Neural cell (in vitro differentiated cells): ENCODE results near the gene C5. TPM values are rescaled to one million over a fixed set of nuclear protein-coding genes. Genes with fewer than 3 reads are reported as not detected.

Experiments
- H2AFZ ChIP-seq: fragments of 200-600, 300-800 bp; sonication (generic), shearing (Covaris generic); 2 replicates; pipeline ENCODE4 v1.6.0; 2014; ENCODE audit warnings: low read depth, mild to moderate bottlenecking, antibody characterized with exemption, low read length, moderate library complexity
- H3F3A ChIP-seq: fragments of 200-600 bp; shearing (Covaris generic); 2 replicates; pipeline ENCODE4 v1.6.1; 2016; ENCODE audit warnings: mild to moderate bottlenecking, moderate library complexity, mixed read lengths, antibody characterized with exemption, low read length; ENCODE audit not compliant: insufficient read depth, poor library complexity, severe bottlenecking
- H3K27ac ChIP-seq: fragments of 200-600, 300-800 bp; sonication (generic), shearing (Covaris generic); 2 replicates; pipeline ENCODE4 v1.5.1; 2014; ENCODE audit warnings: mild to moderate bottlenecking, low read length, moderate library complexity
- H3K27me3 ChIP-seq: fragments of 300-800, 200-600 bp; sonication (generic), shearing (Covaris generic); 2 replicates; pipeline ENCODE4 v1.6.0; 2014; ENCODE audit warnings: mild to moderate bottlenecking, low read depth, low read length, moderate library complexity; ENCODE audit not compliant: insufficient read depth
- H3K36me3 ChIP-seq: fragments of 300-800, 200-600 bp; sonication (generic), shearing (Covaris generic); 2 replicates; pipeline ENCODE4 v1.5.1; 2014; ENCODE audit warnings: mild to moderate bottlenecking, antibody characterized with exemption, low read length, moderate library complexity; ENCODE audit not compliant: insufficient read depth
- H3K4me2 ChIP-seq: fragments of 300-800, 200-600 bp; sonication (generic), shearing (Covaris generic); 2 replicates; pipeline ENCODE4 v1.6.0; 2014; ENCODE audit warnings: mild to moderate bottlenecking, low read length
- H3K4me3 ChIP-seq: fragments of 300-800, 200-600 bp; sonication (generic), shearing (Covaris generic); 2 replicates; pipeline ENCODE4 v1.5.1; 2014; ENCODE audit warnings: mild to moderate bottlenecking, low read length, moderate library complexity
- H3K79me2 ChIP-seq: fragments of 200-600 bp; shearing (Covaris generic); replicated peaks from 2 replicates; pipeline ENCODE4 v1.6.0; 2014; ENCODE audit warnings: mild to moderate bottlenecking, low read length, moderate library complexity; ENCODE audit not compliant: insufficient read depth
- H3K9ac ChIP-seq: fragments of 300-800, 200-600 bp; sonication (generic), shearing (Covaris generic); 2 replicates; pipeline ENCODE4 v1.6.1; 2016; ENCODE audit warnings: mild to moderate bottlenecking, low read length, mixed read lengths
- H3K9me2 ChIP-seq: fragments of 200-600 bp; shearing (Covaris generic); 2 replicates; pipeline ENCODE4 v1.6.1; 2016; ENCODE audit warnings: mild to moderate bottlenecking, low read length, mixed read lengths; ENCODE audit not compliant: insufficient read depth
- H3K9me3 ChIP-seq: fragments of 200-600, 300-800 bp; sonication (generic), shearing (Covaris generic); 2 replicates; pipeline ENCODE4 v1.6.1; 2016; ENCODE audit warnings: mild to moderate bottlenecking, mixed run types, low read length, moderate library complexity, mixed read lengths
- H4K20me1 ChIP-seq: fragments of 200-600 bp; shearing (Covaris generic); 2 replicates; pipeline ENCODE4 v1.6.1; 2016; ENCODE audit warnings: mild to moderate bottlenecking, mixed run types; ENCODE audit not compliant: insufficient read depth
- EP300 ChIP-seq: fragments of 450-650 bp; conservative IDR thresholded peaks from 2 replicates; pipeline ENCODE4 v1.6.1; 2014; ENCODE audit warnings: antibody characterized with exemption, mild to moderate bottlenecking, moderate library complexity; ENCODE audit not compliant: poor library complexity, severe bottlenecking
- EZH2 ChIP-seq: fragments of 200-600, 300-800 bp; shearing (Covaris generic), sonication (generic); IDR thresholded peaks from 2 replicates; pipeline ENCODE4 v1.6.1; 2014; ENCODE audit warnings: antibody characterized with exemption, low read length, borderline replicate concordance, mild to moderate bottlenecking; ENCODE audit not compliant: insufficient read depth, poor library complexity, severe bottlenecking
- MXI1 ChIP-seq: fragments of 450-650 bp; conservative IDR thresholded peaks from 2 replicates; pipeline ENCODE4 v1.6.1; 2014; ENCODE audit warnings: antibody characterized with exemption, mild to moderate bottlenecking; ENCODE audit not compliant: poor library complexity, severe bottlenecking
- POLR2AphosphoS5 ChIP-seq: IDR thresholded peaks from 2 replicates; pipeline ENCODE4 v1.6.1; 2012
- RAD21 ChIP-seq: fragments of 450-650 bp; conservative IDR thresholded peaks from 2 replicates; pipeline ENCODE4 v1.6.1; 2014; ENCODE audit warnings: antibody characterized with exemption, mild to moderate bottlenecking, moderate library complexity
- REST ChIP-seq: IDR thresholded peaks from 2 replicates; pipeline ENCODE4 v1.6.1; 2012; ENCODE audit warnings: borderline replicate concordance
- SMC3 ChIP-seq: fragments of 450-650 bp; conservative IDR thresholded peaks from 2 replicates; pipeline ENCODE4 v1.6.1; 2014; ENCODE audit warnings: antibody characterized with exemption, mild to moderate bottlenecking, moderate library complexity; ENCODE audit not compliant: poor library complexity
- TAF1 ChIP-seq: IDR thresholded peaks from 2 replicates; pipeline ENCODE4 v1.6.1; 2012; ENCODE audit warnings: low read depth
- polyA plus RNA-seq: library from polyadenylated mRNA; depleted of rRNA; stranded (reverse); fragments of >200 nt; gene quantifications from 2 replicates; pipeline ENCODE4 v1.2.3, GENCODE V29; 2014
- TF ChIP-seq, protein P1 (sequence below): fragments of 450-650 bp; IDR thresholded peaks from 2 replicates; pipeline ENCODE4 v1.5.1; 2014; ENCODE audit warnings: antibody characterized with exemption, mild to moderate bottlenecking, moderate library complexity; ENCODE audit not compliant: poor library complexity, severe bottlenecking

Gene C5
- polyA plus RNA-seq, 1 donor from 2014 or later: 3.8 TPM

DNA sequence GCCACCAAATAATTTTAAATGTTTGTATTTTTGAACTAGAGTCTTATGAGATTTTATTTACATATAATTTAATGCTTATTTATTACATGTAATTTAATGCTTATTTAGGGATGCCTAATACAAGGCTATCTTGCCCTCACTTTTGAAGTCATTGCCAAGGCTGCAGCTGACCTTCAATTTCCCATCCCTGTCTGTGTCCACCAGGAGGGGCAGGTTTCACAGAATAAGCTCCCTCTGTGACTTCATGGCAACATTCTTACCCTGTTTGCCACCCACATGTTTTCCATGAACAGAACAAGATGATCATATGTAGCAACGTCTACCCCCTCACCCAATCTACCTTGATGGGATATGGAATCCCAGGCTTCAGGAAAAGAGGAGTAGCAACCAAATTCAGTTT lies 27.0 kb downstream of the C5 start:
- Histone ChIP-seq H3K27me3 (no peaks in the 10 kb centered on the region), H3F3A (no peaks in the 10 kb centered on the region), H3K9ac (no peak overlapping the region), H3K27ac (no peak overlapping the region), H4K20me1 (no peaks in the 10 kb centered on the region), H3K79me2 (no peaks in the 10 kb centered on the region), H3K4me2 (no peak overlapping the region), H3K4me3 (no peak overlapping the region), H3K9me3 (no peaks in the 10 kb centered on the region), H3K36me3 (no peaks in the 10 kb centered on the region), H3K9me2 (no peaks in the 10 kb centered on the region), H2AFZ (no peak overlapping the region)
- TF ChIP-seq POLR2AphosphoS5: no peak
- no peak for TF ChIP-seq RAD21
- no peak for TF ChIP-seq EP300
- no peak for TF ChIP-seq SMC3
- no peak for TF ChIP-seq EZH2
- no peak for TF ChIP-seq MXI1
- no peak for TF ChIP-seq TAF1
- no peak for TF ChIP-seq REST
- TF ChIP-seq, protein P1, sequence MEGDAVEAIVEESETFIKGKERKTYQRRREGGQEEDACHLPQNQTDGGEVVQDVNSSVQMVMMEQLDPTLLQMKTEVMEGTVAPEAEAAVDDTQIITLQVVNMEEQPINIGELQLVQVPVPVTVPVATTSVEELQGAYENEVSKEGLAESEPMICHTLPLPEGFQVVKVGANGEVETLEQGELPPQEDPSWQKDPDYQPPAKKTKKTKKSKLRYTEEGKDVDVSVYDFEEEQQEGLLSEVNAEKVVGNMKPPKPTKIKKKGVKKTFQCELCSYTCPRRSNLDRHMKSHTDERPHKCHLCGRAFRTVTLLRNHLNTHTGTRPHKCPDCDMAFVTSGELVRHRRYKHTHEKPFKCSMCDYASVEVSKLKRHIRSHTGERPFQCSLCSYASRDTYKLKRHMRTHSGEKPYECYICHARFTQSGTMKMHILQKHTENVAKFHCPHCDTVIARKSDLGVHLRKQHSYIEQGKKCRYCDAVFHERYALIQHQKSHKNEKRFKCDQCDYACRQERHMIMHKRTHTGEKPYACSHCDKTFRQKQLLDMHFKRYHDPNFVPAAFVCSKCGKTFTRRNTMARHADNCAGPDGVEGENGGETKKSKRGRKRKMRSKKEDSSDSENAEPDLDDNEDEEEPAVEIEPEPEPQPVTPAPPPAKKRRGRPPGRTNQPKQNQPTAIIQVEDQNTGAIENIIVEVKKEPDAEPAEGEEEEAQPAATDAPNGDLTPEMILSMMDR: no peak

GRCh38 chr9:121021301-121021700 lies 28.8 kb downstream of the C5 start:
- Histone ChIP-seq H3K27me3 (no peaks in the 10 kb centered on the region), H3K9me3 (no peaks in the 10 kb centered on the region), H3K4me2 (no peak overlapping the region), H2AFZ (no peak overlapping the region), H3K4me3 (no peak overlapping the region), H3F3A (no peaks in the 10 kb centered on the region), H3K36me3 (no peaks in the 10 kb centered on the region), H3K9ac (no peak overlapping the region), H3K9me2 (no peaks in the 10 kb centered on the region), H3K27ac (no peak overlapping the region), H4K20me1 (no peaks in the 10 kb centered on the region), H3K79me2 (no peaks in the 10 kb centered on the region)
- no peak for TF ChIP-seq MXI1
- TF ChIP-seq EZH2: no peak
- TF ChIP-seq, protein P1: no peak
- no peak for TF ChIP-seq SMC3
- TF ChIP-seq EP300: no peak
- TF ChIP-seq REST: no peak
- no peak for TF ChIP-seq RAD21
- no peak for TF ChIP-seq TAF1
- TF ChIP-seq POLR2AphosphoS5: no peak
